GM19455 (cell line): ENCODE data around the gene RNF223.
"Not testable (repeated sequence)": the region's sequence is repeated elsewhere in the genome, so short reads cannot be mapped to it uniquely, and the experiment has no call there.

Source experiments
- ATAC-seq: cut with Tn5 transposase; IDR thresholded peaks from one replicate; pipeline ENCODE4 v1.9.1; 2021; ENCODE audit not compliant: unreplicated experiment

RNF223 gene

GRCh38 chr1:1031659-1032235, 42.4 kb downstream of the RNF223 start:
- ATAC-seq = no peak

- ATAC-seq = not testable (repeated sequence)
Observed at GRCh38 chr1:1030867-1031658, 43.0 kb downstream of the RNF223 start.

- ATAC-seq = no peak
Observed at GRCh38 chr1:1027791-1028190, 46.3 kb downstream of the RNF223 start.

GRCh38 chr1:1026599-1027413, 47.3 kb downstream of the RNF223 start:
- ATAC-seq = no peak

GRCh38 chr1:1025730-1026129, 48.4 kb downstream of the RNF223 start:
- no peak for ATAC-seq

GRCh38 chr1:1024771-1025699, 49.1 kb downstream of the RNF223 start:
- no peak for ATAC-seq

- ATAC-seq = no peak
Observed at GRCh38 chr1:1024149-1024770, 49.8 kb downstream of the RNF223 start.

GRCh38 chr1:1023700-1024099, 50.4 kb downstream of the RNF223 start:
- ATAC-seq = no peak

- ATAC-seq = no peak
Observed at GRCh38 chr1:1022302-1023009, 51.6 kb downstream of the RNF223 start.

- ATAC-seq = no peak
Observed at GRCh38 chr1:1021920-1022259, 52.2 kb downstream of the RNF223 start.

- ATAC-seq = no peak
Observed at GRCh38 chr1:1021010-1021919, 52.8 kb downstream of the RNF223 start.
